ENCODE results near the gene CD160. TPM values are rescaled to one million over a fixed set of nuclear protein-coding genes. Genes with fewer than 3 reads are reported as not detected.

The CD160 gene
- polyA plus RNA-seq, 1 experiment, result not detected

- ChIA-PET POLR2A (no interaction called here), CTCF (interaction anchor here (1.6 to 2.9 kb wide), 2 partner anchors 10 to 115 kb away, joined by 3 to 13 read pairs; partner anchors contain the start of gene NUDT17)
- Histone ChIP-seq H3K36me3 (ENCODE audit: control insufficient read depth, insufficient read depth, low read length) (no peaks in the 10 kb centered on the region), H3K4me3 (ENCODE audit: low read depth, low read length) (no peak overlapping the region), H3K27me3 (ENCODE audit: control insufficient read depth, insufficient read depth, low read length) (no peaks in the 10 kb centered on the region)
- TF ChIP-seq CTCF (IDR thresholded peaks at IDR 0.05; ENCODE audit: insufficient read depth, low read depth, low read length), result no peak
- no peak for DNase-seq (ENCODE audit: low read depth)
Measured at GRCh38 chr1:145730900-145731299, 11.6 kb downstream of the CD160 start.

GRCh38 chr1:145736191-145736590, 16.9 kb downstream of the CD160 start:
- Histone ChIP-seq H3K36me3 (ENCODE audit: control insufficient read depth, insufficient read depth, low read length) (0 out of 2 replicates have a peak, but pooled peaks cover under 1% of the 10 kb centered on the region), H3K27me3 (ENCODE audit: control insufficient read depth, insufficient read depth, low read length) (no peaks in the 10 kb centered on the region), H3K4me3 (ENCODE audit: low read depth, low read length) (no peak overlapping the region)
- no peak for TF ChIP-seq CTCF (IDR thresholded peaks at IDR 0.05; ENCODE audit: insufficient read depth, low read depth, low read length)
- no peak for DNase-seq (ENCODE audit: low read depth)
- ChIA-PET CTCF (interaction anchor here (1.1 kb wide), 1 partner anchor 16 kb away, joined by 4 read pairs; no protein-coding TSS in a partner anchor), POLR2A (no interaction called here)

GRCh38 chr1:145740269-145740668, 21.0 kb downstream of the CD160 start:
- CTCF ChIA-PET, result interaction anchor here (1.3 to 2.3 kb wide), 3 partner anchors 11 to 20 kb away, joined by 6 to 10 read pairs (median 7); no protein-coding TSS in a partner anchor

GRCh38 chr1:145747398-145748247, 28.3 kb downstream of the CD160 start:
- H3K36me3 ChIP-seq (ENCODE audit: control insufficient read depth, insufficient read depth, low read length), result peaks cover 5% of the 10 kb centered on the region
- POLR2A ChIA-PET, result no interaction called here
- DNase-seq (ENCODE audit: low read depth), result no peak
- no peaks in the 10 kb centered on the region for H3K27me3 ChIP-seq (ENCODE audit: control insufficient read depth, insufficient read depth, low read length)
- CTCF ChIA-PET, result interaction anchor here (0.6 to 1.6 kb wide), 2 partner anchors 11 to 100 kb away, joined by 3 read pairs; no protein-coding TSS in a partner anchor
- no peak overlapping the region for H3K4me3 ChIP-seq (ENCODE audit: low read depth, low read length)
- no peak for TF ChIP-seq CTCF (IDR thresholded peaks at IDR 0.05; ENCODE audit: insufficient read depth, low read depth, low read length)

More at GRCh38 chr1:145740269-145740668, 21.0 kb downstream of the CD160 start:
- H3K4me3 ChIP-seq (ENCODE audit: low read depth, low read length), result no peak overlapping the region
- TF ChIP-seq CTCF (IDR thresholded peaks at IDR 0.05; ENCODE audit: insufficient read depth, low read depth, low read length), result no peak
- POLR2A ChIA-PET, result no interaction called here
- H3K27me3 ChIP-seq (ENCODE audit: control insufficient read depth, insufficient read depth, low read length), result no peaks in the 10 kb centered on the region
- H3K36me3 ChIP-seq (ENCODE audit: control insufficient read depth, insufficient read depth, low read length), result peaks cover 4% of the 10 kb centered on the region
- DNase-seq (ENCODE audit: low read depth), result peak; percentile 54

- ChIA-PET POLR2A (no interaction called here), CTCF (interaction anchor here (2.1 kb wide), 2 partner anchors 10 to 29 kb away, joined by 5 to 7 read pairs; no protein-coding TSS in a partner anchor)
- no peak for TF ChIP-seq CTCF (IDR thresholded peaks at IDR 0.05; ENCODE audit: insufficient read depth, low read depth, low read length)
- Histone ChIP-seq H3K27me3 (ENCODE audit: control insufficient read depth, insufficient read depth, low read length) (no peaks in the 10 kb centered on the region), H3K4me3 (ENCODE audit: low read depth, low read length) (no peak overlapping the region), H3K36me3 (ENCODE audit: control insufficient read depth, insufficient read depth, low read length) (peaks cover 3% of the 10 kb centered on the region)
- DNase-seq (ENCODE audit: low read depth), result no peak
Measured at GRCh38 chr1:145750426-145750825, 31.1 kb downstream of the CD160 start.

Measured in BJ (cell line).